ENCODE results near the gene NRXN3. TPM values are rescaled to one million over a fixed set of nuclear protein-coding genes. Genes with fewer than 3 reads are reported as not detected.
A peak's percentile ranks its signal among the peaks of the same experiment; 100 is the strongest.

Gene NRXN3
- total RNA-seq, 1 donor from 2014 or later: 38.1 TPM

GRCh38 chr14:78904094-78904493 is 733.9 kb downstream of the NRXN3 start:
- intact Hi-C loops (cut with DNase I): no loop called here
- no peak for DNase-seq (ENCODE audit: low spot score)
- ATAC-seq: no peak

GRCh38 chr14:78917462-78917861 is 747.3 kb downstream of the NRXN3 start:
- intact Hi-C loops (cut with DNase I): no loop called here
- DNase-seq (ENCODE audit: low spot score) (no peak), ATAC-seq (no peak)

GRCh38 chr14:78921856-78922255 is 751.7 kb downstream of the NRXN3 start:
- ATAC-seq: no peak

GRCh38 chr14:78927261-78927660 is 757.1 kb downstream of the NRXN3 start:
- intact Hi-C loops (cut with DNase I): no loop called here
- DNase-seq (ENCODE audit: low spot score) (no peak), ATAC-seq (no peak)

More at GRCh38 chr14:78921856-78922255, 751.7 kb downstream of the NRXN3 start:
- intact Hi-C loops (cut with DNase I): no loop called here
- DNase-seq (ENCODE audit: low spot score): no peak

- ATAC-seq (no peak), DNase-seq (ENCODE audit: low spot score) (no peak)
- intact Hi-C loops (cut with DNase I): no loop called here
Measured at GRCh38 chr14:78933166-78933565, 763.0 kb downstream of the NRXN3 start.

GRCh38 chr14:78933948-78934524 is 763.9 kb downstream of the NRXN3 start:
- intact Hi-C loops (cut with DNase I): no loop called here
- ATAC-seq (no peak), DNase-seq (ENCODE audit: low spot score) (no peak)

- DNase-seq (ENCODE audit: low spot score): no peak
- intact Hi-C loops (cut with DNase I): no loop called here
Measured at GRCh38 chr14:78946949-78947348, 776.8 kb downstream of the NRXN3 start.

GRCh38 chr14:78947681-78948080 is 777.5 kb downstream of the NRXN3 start:
- no peak for ATAC-seq
- no peak for DNase-seq (ENCODE audit: low spot score)
- intact Hi-C loops (cut with DNase I): no loop called here

More at GRCh38 chr14:78946949-78947348, 776.8 kb downstream of the NRXN3 start:
- no peak for ATAC-seq

GRCh38 chr14:78950649-78951048 is 780.5 kb downstream of the NRXN3 start:
- ATAC-seq (no peak), DNase-seq (ENCODE audit: low spot score) (no peak)
- intact Hi-C loops (cut with DNase I): no loop called here

- ATAC-seq (no peak), DNase-seq (ENCODE audit: low spot score) (no peak)
- intact Hi-C loops (cut with DNase I): loop anchor here (2.0 kb wide), 1 partner anchor 59 kb away; no protein-coding TSS in a partner anchor
Measured at GRCh38 chr14:78951602-78952001, 781.4 kb downstream of the NRXN3 start.

- DNase-seq (ENCODE audit: low spot score): peak; percentile 88
- ATAC-seq: peak; percentile 77
- intact Hi-C loops (cut with DNase I): loop anchor here (10.0 kb wide), 1 partner anchor 1885 kb away; no protein-coding TSS in a partner anchor
Measured at GRCh38 chr14:78959674-78960264, 789.6 kb downstream of the NRXN3 start.

- DNase-seq (ENCODE audit: low spot score) (no peak), ATAC-seq (no peak)
- intact Hi-C loops (cut with DNase I): loop anchor here (10.0 kb wide), 1 partner anchor 1878 kb away; no protein-coding TSS in a partner anchor
Measured at GRCh38 chr14:78967111-78967809, 797.1 kb downstream of the NRXN3 start.

- no peak for DNase-seq (ENCODE audit: low spot score)
- ATAC-seq: no peak
- intact Hi-C loops (cut with DNase I): loop anchor here (10.0 kb wide), 1 partner anchor 1877 kb away; no protein-coding TSS in a partner anchor
Measured at GRCh38 chr14:78968265-78968664, 798.1 kb downstream of the NRXN3 start.

GRCh38 chr14:78970677-78971076 is 800.5 kb downstream of the NRXN3 start:
- no peak for DNase-seq (ENCODE audit: low spot score)
- no peak for ATAC-seq
- intact Hi-C loops (cut with DNase I): no loop called here

- ATAC-seq: no peak
- intact Hi-C loops (cut with DNase I): no loop called here
- DNase-seq (ENCODE audit: low spot score): no peak
Measured at GRCh38 chr14:78972440-78972839, 802.3 kb downstream of the NRXN3 start.

GRCh38 chr14:78974691-78975090 is 804.5 kb downstream of the NRXN3 start:
- DNase-seq (ENCODE audit: low spot score): no peak
- intact Hi-C loops (cut with DNase I): no loop called here
- no peak for ATAC-seq

- ATAC-seq: no peak
- no peak for DNase-seq (ENCODE audit: low spot score)
- intact Hi-C loops (cut with DNase I): no loop called here
Measured at GRCh38 chr14:78975734-78976133, 805.6 kb downstream of the NRXN3 start.

GRCh38 chr14:78978896-78979295 is 808.7 kb downstream of the NRXN3 start:
- no peak for DNase-seq (ENCODE audit: low spot score)
- intact Hi-C loops (cut with DNase I): no loop called here
- ATAC-seq: no peak

GRCh38 chr14:78982551-78982950 is 812.4 kb downstream of the NRXN3 start:
- DNase-seq (ENCODE audit: low spot score) (no peak), ATAC-seq (no peak)
- intact Hi-C loops (cut with DNase I): no loop called here

GRCh38 chr14:78983126-78983525 is 813.0 kb downstream of the NRXN3 start:
- ATAC-seq (no peak), DNase-seq (ENCODE audit: low spot score) (no peak)
- intact Hi-C loops (cut with DNase I): no loop called here

Data from sciatic nerve (tissue), 2 donors.